ENCODE results near the gene OR13J1.

The OR13J1 gene

GRCh38 chr9:35859310-35859989 lies 10.8 kb downstream of the OR13J1 start:
- 91 to 92% methylated on average over 14 to 15 of the region's 16 CpGs for WGBS, 2 experiments (ENCODE audit: insufficient coverage in 2 of 2)
- Histone ChIP-seq H3K4me1 (ENCODE audit: control insufficient read depth, insufficient read depth, low read length, poor library complexity, severe bottlenecking) (no peaks in the 10 kb centered on the region), H3K4me3 (ENCODE audit: extremely low read depth, insufficient read depth, low read length, poor library complexity, severe bottlenecking) (no peak overlapping the region), H3K36me3 (ENCODE audit: control insufficient read depth, insufficient read depth, low read length) (no peaks in the 10 kb centered on the region), H3K9me3 (ENCODE audit: control insufficient read depth, low read length) (no peaks in the 10 kb centered on the region), H3K27ac (ENCODE audit: low read depth, low read length, severe bottlenecking) (no peak overlapping the region)

GRCh38 chr9:35858458-35858857 lies 11.7 kb downstream of the OR13J1 start:
- Histone ChIP-seq H3K9me3 (ENCODE audit: control insufficient read depth, low read length) (no peaks in the 10 kb centered on the region), H3K4me1 (ENCODE audit: control insufficient read depth, insufficient read depth, low read length, poor library complexity, severe bottlenecking) (no peaks in the 10 kb centered on the region), H3K4me3 (ENCODE audit: extremely low read depth, insufficient read depth, low read length, poor library complexity, severe bottlenecking) (no peak overlapping the region), H3K36me3 (ENCODE audit: control insufficient read depth, insufficient read depth, low read length) (no peaks in the 10 kb centered on the region), H3K27ac (ENCODE audit: low read depth, low read length, severe bottlenecking) (no peak overlapping the region)
- 84 to 95% methylated on average over 5 of the region's 5 CpGs for WGBS, 2 experiments (ENCODE audit: insufficient coverage in 2 of 2)

GRCh38 chr9:35856882-35857281 lies 13.3 kb downstream of the OR13J1 start:
- no peak overlapping the region for H3K4me3 ChIP-seq (ENCODE audit: extremely low read depth, insufficient read depth, low read length, poor library complexity, severe bottlenecking)
- H3K27ac ChIP-seq (ENCODE audit: low read depth, low read length, severe bottlenecking) = no peak overlapping the region
- 79 to 92% methylated on average over 5 of the region's 5 CpGs for WGBS, 2 experiments (ENCODE audit: insufficient coverage in 2 of 2)
- H3K36me3 ChIP-seq (ENCODE audit: control insufficient read depth, insufficient read depth, low read length) = no peaks in the 10 kb centered on the region
- no peaks in the 10 kb centered on the region for H3K9me3 ChIP-seq (ENCODE audit: control insufficient read depth, low read length)
- H3K4me1 ChIP-seq (ENCODE audit: control insufficient read depth, insufficient read depth, low read length, poor library complexity, severe bottlenecking) = no peaks in the 10 kb centered on the region

- no peaks in the 10 kb centered on the region for H3K9me3 ChIP-seq (ENCODE audit: control insufficient read depth, low read length)
- H3K4me1 ChIP-seq (ENCODE audit: control insufficient read depth, insufficient read depth, low read length, poor library complexity, severe bottlenecking) = no peaks in the 10 kb centered on the region
- no peak overlapping the region for H3K4me3 ChIP-seq (ENCODE audit: extremely low read depth, insufficient read depth, low read length, poor library complexity, severe bottlenecking)
- no peak overlapping the region for H3K27ac ChIP-seq (ENCODE audit: low read depth, low read length, severe bottlenecking)
- H3K36me3 ChIP-seq (ENCODE audit: control insufficient read depth, insufficient read depth, low read length) = no peaks in the 10 kb centered on the region
- WGBS, 2 experiments (ENCODE audit: insufficient coverage in 2 of 2) = 79 to 82% methylated on average over 3 of the region's 3 CpGs
These were observed 14.0 kb downstream of the OR13J1 start for GRCh38 chr9:35856206-35856605.

GRCh38 chr9:35854091-35854762 lies 16.0 kb downstream of the OR13J1 start:
- no peaks in the 10 kb centered on the region for H3K4me1 ChIP-seq (ENCODE audit: control insufficient read depth, insufficient read depth, low read length, poor library complexity, severe bottlenecking)
- H3K27ac ChIP-seq (ENCODE audit: low read depth, low read length, severe bottlenecking) = no peak overlapping the region
- no peaks in the 10 kb centered on the region for H3K36me3 ChIP-seq (ENCODE audit: control insufficient read depth, insufficient read depth, low read length)
- no peaks in the 10 kb centered on the region for H3K9me3 ChIP-seq (ENCODE audit: control insufficient read depth, low read length)
- WGBS, 2 experiments (ENCODE audit: insufficient coverage in 2 of 2) = 88 to 100% methylated on average over 1 to 2 of the region's 7 CpGs
- H3K4me3 ChIP-seq (ENCODE audit: extremely low read depth, insufficient read depth, low read length, poor library complexity, severe bottlenecking) = no peak overlapping the region

GRCh38 chr9:35852876-35853865 lies 17.0 kb downstream of the OR13J1 start:
- Histone ChIP-seq H3K9me3 (ENCODE audit: control insufficient read depth, low read length) (no peaks in the 10 kb centered on the region), H3K4me3 (ENCODE audit: extremely low read depth, insufficient read depth, low read length, poor library complexity, severe bottlenecking) (no peak overlapping the region), H3K36me3 (ENCODE audit: control insufficient read depth, insufficient read depth, low read length) (no peaks in the 10 kb centered on the region), H3K27ac (ENCODE audit: low read depth, low read length, severe bottlenecking) (no peak overlapping the region), H3K4me1 (ENCODE audit: control insufficient read depth, insufficient read depth, low read length, poor library complexity, severe bottlenecking) (no peaks in the 10 kb centered on the region)
- WGBS, 2 experiments (ENCODE audit: insufficient coverage in 2 of 2) = 90 to 93% methylated on average over 15 to 25 of the region's 25 CpGs

- no peaks in the 10 kb centered on the region for H3K4me1 ChIP-seq (ENCODE audit: control insufficient read depth, insufficient read depth, low read length, poor library complexity, severe bottlenecking)
- no peak overlapping the region for H3K27ac ChIP-seq (ENCODE audit: low read depth, low read length, severe bottlenecking)
- no peaks in the 10 kb centered on the region for H3K36me3 ChIP-seq (ENCODE audit: control insufficient read depth, insufficient read depth, low read length)
- WGBS, 2 experiments (ENCODE audit: insufficient coverage in 2 of 2) = 100% methylated on average over 1 of the region's 2 CpGs
- no peak overlapping the region for H3K4me3 ChIP-seq (ENCODE audit: extremely low read depth, insufficient read depth, low read length, poor library complexity, severe bottlenecking)
- no peaks in the 10 kb centered on the region for H3K9me3 ChIP-seq (ENCODE audit: control insufficient read depth, low read length)
These were observed 17.9 kb downstream of the OR13J1 start for GRCh38 chr9:35852267-35852815.

- 90 to 100% methylated on average over 2 of the region's 4 CpGs for WGBS, 2 experiments (ENCODE audit: insufficient coverage in 2 of 2)
- Histone ChIP-seq H3K36me3 (ENCODE audit: control insufficient read depth, insufficient read depth, low read length) (peaks cover 7% of the 10 kb centered on the region), H3K9me3 (ENCODE audit: control insufficient read depth, low read length) (no peaks in the 10 kb centered on the region), H3K4me3 (ENCODE audit: extremely low read depth, insufficient read depth, low read length, poor library complexity, severe bottlenecking) (no peak overlapping the region), H3K27ac (ENCODE audit: low read depth, low read length, severe bottlenecking) (no peak overlapping the region), H3K4me1 (ENCODE audit: control insufficient read depth, insufficient read depth, low read length, poor library complexity, severe bottlenecking) (peaks cover 5% of the 10 kb centered on the region)
These were observed 22.2 kb downstream of the OR13J1 start for GRCh38 chr9:35847792-35848572.

- Histone ChIP-seq H3K36me3 (ENCODE audit: control insufficient read depth, insufficient read depth, low read length) (peaks cover 7% of the 10 kb centered on the region), H3K4me1 (ENCODE audit: control insufficient read depth, insufficient read depth, low read length, poor library complexity, severe bottlenecking) (peaks cover 5% of the 10 kb centered on the region), H3K27ac (ENCODE audit: low read depth, low read length, severe bottlenecking) (no peak overlapping the region), H3K9me3 (ENCODE audit: control insufficient read depth, low read length) (no peaks in the 10 kb centered on the region), H3K4me3 (ENCODE audit: extremely low read depth, insufficient read depth, low read length, poor library complexity, severe bottlenecking) (no peak overlapping the region)
- WGBS, 2 experiments (ENCODE audit: insufficient coverage in 2 of 2) = 64 to 73% methylated on average over 45 to 47 of the region's 53 CpGs
These were observed 24.1 kb downstream of the OR13J1 start for GRCh38 chr9:35845824-35846771.

Data from mesodermal cell (in vitro differentiated cells).